HG03457 (cell line): ENCODE data around the gene PPP1R26.
"Not testable (repeated sequence)": the region's sequence is repeated elsewhere in the genome, so short reads cannot be mapped to it uniquely, and the experiment has no call there.

Source experiments
- ATAC-seq: cut with Tn5 transposase; IDR thresholded peaks from one replicate; pipeline ENCODE4 v1.9.1; 2021; ENCODE audit warnings: moderate number of reproducible peaks; ENCODE audit not compliant: unreplicated experiment

PPP1R26 gene

DNA sequence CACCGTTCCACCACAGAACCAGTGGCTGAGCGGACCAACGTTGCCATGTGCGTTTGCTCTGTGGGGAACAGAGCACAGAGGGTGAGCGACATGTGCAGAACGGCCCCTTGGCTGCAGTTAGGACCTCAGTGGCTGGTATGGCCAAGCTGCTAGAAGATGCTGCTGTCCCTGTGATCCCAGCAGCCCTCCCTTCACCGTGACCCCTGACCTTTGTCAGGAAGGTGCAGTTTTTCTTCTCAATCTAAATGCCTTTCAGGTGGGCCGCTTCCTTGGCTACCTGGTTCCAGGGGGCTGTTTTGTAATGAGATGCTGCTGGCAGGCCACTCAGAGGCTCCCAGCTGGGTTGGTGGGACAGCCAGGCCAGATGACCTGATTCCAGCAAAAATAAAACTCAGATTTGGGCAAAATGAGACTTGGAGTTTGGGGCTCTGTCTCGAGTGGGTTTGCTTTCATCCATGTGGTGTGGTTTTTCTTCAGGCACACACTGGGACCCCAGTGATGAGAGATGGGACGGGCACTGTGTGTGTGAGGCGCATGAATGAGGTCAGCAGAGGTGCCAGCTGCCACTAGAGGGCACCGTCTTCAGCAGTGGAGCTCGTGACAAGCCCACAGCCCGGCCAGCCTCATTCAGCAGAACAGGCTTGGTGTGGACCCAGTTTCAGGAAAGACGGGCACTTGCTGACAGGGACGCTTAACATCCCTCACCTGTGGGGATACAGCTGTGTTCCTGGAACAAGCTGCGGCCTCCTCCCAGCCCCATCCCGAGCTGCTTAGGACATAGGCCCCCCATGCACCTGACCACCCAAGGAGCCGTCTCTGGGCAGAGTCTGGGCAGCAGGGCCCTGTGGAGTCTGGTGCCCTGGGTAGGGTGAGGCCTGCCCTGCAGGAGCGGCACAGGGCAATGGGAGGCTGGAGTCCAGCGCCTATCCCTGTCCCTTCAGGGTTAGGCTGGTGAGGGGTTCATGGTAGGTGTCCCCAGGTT is 25.0 kb downstream of the PPP1R26 start:
- ATAC-seq = no peak

DNA sequence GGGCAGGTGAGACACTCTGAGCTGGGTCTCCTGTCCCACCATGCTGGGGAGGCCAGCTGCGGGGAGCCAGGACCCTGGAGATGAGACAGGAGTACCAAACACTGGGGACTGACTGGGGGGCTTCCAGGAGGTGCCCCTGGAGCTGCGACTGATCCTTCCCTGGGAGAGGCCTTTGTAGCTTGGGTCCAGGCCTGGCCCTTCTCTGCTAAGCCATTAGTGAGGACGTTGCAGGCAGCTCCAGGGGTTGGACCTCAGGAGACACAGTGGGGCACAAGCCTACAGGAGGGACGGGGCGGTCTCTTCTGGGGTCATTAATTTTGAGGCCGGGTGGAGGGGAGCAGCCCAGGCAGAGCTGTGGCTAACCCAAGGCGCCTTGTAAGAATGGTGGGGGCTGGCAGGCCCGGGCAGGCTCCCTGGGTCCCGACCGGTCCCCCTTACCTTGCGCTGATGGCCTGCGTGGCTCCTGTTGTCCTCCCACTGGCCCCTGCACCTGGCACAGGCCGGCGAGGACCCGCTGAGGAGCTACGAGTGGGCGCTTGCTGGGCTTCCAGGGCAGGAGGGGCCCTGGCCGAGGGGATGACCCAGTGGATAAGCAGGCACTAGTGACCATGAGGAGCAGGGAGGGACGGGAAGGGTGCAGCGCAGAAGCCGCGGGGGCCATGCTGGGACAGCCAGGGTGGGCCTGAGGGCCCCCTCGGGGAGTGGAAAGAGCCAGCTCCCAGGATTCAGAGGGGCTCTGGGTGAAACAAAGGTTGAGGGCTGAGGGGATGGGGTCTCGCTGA is 26.0 kb downstream of the PPP1R26 start:
- no peak for ATAC-seq

DNA sequence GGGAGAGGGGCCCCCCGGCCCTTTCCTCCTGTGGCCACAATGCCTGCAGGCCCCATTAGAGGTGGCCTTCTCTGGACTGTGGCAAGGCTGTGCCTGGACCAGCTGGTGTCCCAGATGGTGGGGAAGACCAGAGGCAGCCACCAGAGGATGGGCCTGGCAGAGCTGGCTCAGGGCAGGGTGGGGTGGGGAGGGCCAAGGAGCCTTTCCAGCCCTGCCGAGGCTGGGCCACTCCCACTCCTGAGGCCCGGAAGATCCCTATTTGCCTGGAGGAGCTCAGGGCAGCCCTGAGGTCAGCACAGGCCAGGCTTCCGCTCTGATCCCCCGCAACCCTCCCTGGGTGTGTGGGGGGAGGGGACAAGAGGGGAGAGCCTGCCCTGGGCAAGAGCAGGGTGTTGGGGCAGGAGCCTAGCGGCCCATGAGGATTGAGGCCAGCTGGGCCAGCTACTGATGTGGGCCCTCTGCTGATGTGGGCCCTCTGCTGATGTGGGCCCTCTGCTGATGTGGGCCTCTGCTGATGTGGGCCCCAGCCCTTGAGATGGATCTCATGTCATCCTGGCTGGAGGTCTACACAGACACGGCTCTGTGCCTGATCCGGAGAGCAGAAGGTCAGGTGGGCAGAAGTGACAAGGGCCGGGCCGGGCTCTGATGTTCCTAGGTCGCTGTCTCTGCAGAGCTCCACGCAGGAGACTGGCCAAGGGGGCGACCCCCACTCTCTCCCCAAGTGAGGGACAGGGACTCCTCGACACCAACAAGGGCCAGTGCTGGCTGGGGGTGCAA is 26.9 kb downstream of the PPP1R26 start:
- no peak for ATAC-seq

DNA sequence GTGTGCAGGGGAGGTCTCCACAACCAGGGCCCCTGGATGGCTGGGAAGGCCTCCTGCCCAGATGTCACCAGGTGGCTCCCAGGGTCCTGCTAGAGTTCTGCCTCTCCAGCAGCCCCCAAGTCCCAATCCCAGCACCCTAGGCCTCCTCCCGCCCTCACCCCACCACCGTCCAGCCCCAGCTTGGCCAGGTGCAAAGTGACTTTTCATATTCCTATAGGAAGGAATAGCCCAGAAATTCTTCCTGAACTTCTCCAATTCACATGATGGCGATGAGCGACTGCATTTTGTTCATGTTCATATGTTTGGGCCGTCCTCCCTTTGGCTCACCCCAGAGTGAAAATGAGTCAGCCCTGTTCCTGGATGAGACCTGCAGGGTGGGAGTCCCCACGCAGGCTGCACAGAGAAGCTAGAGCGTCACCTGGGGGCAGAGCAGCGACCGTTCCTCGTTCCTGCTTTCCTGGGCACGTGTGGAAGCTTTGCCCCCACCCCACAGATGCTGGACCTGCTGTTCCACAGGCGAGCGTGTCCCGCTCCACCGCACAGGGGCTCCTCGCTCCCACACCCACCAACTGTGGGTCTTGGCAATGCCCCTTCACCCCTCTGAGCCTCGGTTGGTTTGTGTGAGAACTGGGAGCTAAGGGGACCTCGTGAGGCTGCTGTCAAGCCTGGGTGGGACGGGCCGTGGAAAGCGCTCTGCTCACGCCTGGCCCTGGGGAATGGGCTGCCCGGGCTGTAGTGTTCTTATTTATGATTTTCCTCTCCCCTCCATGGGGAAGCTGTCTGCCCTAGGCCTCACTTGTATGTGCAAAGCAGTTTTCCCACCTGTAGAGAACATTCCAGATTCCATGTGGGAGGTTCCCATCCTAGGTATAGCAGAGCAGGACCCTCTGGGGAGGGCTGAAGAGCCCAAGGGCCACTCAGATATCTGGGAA is 27.8 kb downstream of the PPP1R26 start:
- ATAC-seq = no peak

DNA sequence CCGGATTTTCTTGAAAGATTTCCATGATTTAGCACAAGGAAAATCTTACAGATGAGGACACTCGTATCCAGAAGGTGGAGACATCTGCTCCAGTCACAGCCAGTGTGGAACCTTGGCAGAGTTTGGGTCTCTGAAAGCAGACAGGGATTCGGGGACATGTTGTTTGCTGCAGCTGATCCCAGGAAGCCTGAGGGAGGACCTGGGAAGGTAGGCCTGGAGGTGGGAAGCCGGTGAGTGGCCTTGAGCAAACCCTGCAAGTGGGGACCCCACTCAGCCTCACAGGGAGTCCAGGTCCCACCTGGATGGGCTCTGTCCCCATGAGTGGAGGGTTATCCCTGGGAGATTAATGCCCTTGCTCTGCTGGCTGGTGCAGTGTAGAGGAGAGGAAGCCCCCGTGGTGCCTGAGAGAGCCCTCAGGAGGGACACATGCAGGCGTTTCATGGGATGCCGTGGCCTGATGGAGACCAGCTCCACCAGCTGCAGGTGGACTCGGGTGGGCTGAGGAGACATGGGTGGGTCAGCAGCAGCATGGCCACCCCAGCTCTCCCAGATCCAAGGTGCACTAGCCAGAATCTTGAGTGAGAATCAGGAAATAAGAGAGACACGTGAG is 28.7 kb downstream of the PPP1R26 start:
- ATAC-seq = no peak

DNA sequence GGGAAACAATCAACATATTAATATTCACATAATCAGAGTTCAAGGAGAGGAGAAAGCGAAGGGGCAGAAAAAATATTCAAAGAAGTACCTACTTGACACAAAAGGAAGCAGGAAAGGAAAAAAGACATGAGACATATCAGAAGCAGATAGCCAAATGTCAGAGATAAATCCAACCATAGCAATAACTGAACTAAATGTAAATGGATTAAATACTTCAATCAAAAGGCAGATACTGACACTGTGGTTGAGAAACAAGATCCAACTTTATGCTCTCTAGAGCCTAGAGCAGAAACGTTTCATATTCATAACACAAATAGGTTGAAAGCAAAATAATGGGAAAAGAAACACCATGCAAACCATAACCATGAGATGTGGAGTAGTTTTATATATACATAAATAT is 29.9 kb downstream of the PPP1R26 start:
- no peak for ATAC-seq

DNA sequence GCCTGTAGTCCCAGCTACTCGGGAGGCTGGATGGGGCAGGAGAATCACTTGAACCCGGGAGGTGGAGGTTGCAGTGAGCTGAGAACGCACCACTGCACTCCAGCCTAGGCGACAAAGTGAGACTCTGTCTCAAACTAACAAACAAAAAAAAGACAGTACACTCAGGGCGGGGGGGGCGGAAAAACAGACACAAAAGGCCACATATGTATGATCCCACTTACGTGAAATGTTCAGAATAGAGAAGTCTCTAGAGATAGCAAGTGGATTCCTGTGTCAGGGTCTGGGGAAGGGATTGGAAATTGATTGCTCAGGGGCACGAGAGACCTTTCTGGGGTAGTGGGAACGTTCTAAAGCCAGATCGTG is 32.6 kb downstream of the PPP1R26 start:
- ATAC-seq = no peak

DNA sequence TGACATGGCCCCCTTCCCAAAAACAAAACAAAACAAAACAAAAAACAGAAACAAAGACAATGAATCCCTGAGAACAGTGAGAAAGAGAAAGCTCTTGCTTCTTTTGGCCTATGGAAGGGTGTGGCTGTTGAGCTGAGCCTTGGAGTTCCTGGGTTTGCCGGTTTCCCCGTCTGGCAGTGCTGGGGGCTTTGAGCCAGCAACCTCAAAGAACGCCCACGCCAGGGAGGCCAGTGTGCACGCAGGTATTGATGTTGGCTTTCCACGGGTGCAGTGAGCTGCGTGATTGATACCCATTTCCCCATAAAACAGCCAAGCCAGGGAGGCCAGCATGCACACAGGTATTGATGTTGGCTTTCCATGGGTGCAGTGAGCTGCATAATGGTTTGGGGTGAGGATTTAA is 33.3 kb downstream of the PPP1R26 start:
- no peak for ATAC-seq

DNA sequence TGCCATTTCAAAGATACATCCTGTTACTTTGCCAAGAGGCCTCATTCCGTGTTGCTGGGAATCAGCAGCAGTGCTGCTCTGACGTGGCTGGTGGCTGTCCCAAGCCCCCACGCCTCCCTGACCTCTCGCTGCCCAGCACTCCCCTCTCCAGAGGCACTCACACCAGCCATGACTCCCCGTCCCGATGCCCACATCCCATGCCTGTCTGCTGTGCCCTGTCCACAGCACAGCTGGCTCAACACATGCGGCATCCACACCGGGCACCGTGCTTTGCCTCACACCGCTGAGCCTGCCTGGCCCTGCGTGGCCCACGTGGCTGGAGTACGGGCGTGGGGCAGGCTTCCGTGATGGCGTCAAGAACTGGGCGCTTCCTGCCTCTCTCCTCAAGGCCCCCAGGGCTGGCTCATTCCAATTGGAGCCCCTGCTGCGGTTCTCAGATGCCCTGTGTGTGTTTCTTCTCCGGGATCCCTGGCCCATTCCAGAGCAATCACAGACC is 33.8 kb downstream of the PPP1R26 start:
- no peak for ATAC-seq

DNA sequence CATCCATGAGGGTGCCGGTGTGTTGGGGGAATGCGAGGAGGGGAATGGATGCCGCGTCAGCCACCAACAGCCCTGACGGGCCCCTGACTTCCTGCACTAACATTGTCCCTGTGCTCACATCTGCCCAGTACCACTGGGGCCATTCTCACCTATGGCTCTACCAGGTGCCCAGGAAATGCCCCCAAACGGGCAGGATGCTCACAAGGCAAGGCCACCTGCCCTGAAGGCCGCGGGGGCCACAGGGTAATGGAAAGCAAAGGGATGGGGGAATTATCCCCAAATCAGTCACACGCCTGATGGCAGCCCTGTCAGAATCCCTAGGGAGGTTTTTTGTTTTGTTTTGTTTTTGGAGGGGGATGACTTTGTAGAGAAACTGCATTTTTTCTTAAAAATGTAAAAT is 34.3 kb downstream of the PPP1R26 start:
- ATAC-seq = not testable (repeated sequence)

DNA sequence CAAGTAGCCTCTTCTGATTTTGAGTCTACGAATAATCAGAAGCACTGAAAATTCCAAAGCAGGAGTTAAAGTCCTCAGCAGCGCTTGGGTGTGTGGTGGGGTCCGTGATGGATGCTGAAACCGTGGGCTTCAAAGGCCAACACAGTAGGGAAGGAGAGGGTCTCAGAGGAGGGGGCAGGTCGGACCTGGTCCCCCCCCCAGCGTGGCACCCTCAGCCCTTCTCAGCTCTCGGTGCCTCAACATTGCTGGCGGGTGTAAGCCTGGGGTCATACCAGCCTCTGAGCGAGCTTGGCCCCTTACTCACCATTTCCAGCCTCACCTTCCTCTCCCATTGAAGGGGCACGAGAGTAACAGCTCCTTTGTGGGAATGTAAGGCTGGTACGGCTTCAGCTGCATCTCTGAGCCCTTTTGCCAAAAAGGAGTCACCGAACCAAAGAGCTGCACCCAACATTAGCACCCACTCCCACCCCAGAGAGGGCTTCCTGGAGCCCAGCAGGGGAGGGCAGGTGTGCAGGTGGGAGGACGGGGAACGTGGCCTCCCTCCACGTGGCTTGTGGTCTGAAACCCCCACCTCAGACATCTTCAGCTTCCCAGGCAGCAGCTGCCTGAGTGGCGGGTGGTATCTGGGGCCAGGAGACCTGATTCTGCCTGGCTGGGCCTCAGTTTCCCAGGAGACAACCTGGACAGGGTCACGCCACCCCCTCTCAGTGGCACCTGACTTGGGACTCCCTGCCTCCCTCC is 34.9 kb downstream of the PPP1R26 start:
- no peak for ATAC-seq

DNA sequence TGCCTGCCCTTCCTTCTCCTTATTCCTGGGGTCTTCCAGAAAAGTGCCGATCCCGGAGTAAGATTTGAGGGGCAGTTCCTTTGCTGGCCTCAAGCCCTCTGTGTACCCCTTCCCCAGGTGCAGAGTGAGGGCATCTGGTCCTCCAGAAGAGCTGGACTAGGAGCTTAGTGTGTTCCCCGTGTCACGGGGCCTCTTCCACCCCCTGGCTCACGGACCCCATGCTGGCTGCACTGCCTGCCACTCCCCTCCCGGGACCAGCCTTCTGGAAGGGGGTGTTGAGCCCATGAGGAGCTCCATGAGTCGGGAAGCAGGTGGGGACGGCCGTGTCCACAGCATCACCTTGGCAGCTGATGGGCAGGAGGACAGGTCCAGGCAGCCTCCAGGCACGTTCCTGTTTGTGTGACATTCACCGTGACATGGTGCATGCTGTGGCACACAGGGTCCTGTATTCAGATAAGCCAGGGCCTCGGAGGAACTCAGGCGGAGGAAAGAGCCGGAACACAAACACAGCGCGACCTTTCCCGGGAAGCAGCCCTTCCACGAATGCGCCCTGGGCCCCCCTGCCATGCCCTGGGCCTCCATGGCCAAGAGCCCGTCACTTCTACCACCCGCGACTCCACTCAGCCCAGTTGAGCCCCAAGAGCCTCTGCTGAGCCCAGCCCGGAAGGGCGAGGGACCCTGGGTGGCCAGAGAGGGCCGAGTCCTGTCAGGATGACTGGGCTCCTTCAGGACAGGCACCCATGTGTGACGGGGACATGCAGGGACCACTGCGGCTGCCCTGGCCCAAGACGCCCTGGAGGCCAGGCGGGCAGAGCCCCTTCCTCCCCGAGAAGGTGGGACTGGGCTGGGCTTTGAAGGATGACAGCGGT is 35.7 kb downstream of the PPP1R26 start:
- ATAC-seq = no peak

DNA sequence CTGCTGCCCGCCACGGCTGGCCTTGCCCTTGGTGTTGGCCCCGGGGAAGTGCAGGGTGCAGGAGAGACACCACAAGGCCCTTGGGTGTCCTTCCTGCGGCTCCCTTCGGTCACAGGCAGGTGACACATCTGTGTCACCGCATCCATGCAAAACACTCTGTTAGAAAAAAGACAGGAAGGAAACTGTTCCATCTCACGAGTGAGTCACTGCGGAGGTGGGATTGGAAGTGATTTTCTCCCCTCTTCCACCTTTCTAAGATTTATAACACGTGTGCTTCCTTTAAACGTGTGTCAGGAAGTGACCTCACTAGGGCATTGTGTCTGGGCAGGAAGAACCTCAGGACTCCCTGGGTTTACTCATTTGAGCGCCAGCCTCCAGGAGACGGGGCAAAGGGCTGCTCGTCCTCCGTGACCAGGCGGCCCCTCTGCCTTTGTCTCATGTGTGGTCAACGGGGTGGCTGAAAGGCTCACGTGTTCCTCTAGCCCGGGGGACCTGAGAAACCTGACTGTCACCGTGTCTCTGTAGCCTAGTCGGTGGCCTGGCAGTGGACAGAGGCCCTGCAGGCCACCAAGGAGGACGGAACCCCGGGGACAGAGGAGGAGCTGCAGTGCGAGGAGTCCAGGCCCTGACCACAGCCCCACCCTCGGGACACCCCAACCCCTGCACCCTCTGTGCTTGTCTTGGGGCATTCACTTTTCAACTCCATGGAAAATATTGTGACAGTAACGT is 36.7 kb downstream of the PPP1R26 start:
- no peak for ATAC-seq

DNA sequence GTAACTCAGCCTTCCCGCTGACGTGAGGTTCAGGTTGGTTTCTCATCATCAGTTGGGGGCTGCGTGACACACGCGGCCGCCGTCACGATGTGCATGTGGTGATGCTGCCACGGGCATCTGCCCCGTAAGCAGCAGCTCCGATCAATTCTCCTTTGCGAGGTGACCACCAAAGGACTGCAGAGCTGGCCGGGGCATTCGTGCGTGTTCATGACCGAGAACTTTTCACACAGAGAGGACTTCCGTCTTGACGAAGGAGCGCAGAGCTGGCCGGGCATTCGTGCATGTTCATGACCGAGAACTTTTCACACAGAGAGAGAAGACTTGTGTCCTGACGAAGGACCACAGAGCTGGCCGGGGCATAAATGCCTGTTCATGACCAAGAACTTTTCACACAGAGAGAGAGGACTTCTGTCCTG is 37.8 kb downstream of the PPP1R26 start:
- ATAC-seq = no peak

DNA sequence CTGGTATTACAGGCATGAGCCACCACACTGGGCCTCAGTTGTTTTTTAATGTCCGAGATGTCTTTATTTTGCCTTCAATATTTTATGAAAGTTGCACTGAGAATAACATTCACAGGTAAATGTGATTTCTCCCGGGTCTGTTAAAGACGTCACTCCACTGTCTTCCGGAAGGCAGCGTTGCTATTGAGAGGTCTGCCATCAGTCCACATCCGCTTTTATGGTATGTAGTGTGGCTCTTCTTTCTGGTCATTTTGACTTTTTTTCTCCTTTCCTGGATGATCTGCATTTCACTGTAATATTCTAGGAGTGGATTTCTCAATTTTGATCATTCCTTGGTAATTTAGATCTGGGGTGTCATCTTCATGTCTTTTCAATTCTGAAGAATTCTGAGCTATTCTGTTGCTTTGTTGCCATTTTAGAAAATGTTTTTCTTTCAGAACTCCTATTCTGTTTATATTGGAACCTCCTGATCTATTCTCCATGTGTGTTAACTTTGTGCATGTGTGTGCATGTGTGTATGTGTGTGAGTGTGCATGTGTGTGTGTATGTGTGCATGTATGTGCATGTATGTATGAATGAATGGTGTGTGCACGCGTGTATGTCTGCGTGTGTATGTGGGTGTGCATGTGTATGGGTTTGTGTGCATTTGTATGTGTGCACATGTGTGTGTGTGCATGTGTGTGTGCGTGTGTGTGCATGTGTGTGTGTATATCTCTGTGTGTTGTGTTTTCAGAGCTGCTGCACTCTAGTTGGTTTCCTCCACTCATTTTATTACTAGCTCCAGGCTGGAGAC is 39.8 kb downstream of the PPP1R26 start:
- no peak for ATAC-seq

DNA sequence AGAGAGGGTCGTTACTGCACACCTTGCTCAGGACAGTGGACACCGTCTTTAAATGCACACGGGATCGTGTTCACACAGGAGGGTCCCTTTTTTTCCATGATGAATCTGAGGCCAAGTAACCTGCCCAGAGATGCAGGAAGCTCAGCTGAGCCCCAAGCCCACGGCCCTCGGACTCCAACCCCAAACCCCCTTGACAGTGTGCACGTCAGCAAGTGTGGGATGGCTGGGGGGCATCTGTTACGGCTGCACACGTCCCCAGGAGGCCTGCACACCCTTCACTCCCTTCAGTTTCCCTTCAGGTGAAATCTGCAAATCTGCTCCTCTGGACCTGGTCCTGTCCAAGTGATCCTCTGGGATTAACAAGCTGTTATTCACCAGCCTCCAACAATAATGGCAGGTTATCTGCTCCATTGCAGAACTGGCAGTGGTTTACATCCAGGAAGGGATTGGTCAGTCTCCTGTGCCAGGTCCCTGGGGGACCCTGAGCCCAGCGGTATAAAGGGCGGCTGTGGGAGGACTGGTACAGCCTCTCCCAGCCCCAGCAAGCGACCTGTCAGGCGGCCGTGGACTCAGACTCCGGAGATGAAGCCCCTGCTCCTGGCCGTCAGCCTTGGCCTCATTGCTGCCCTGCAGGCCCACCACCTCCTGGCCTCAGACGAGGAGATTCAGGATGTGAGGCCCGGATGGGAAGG is 41.5 kb downstream of the PPP1R26 start, which contains the start of gene LCN1:
Gene LCN1 (plus strand): TSS at position 525 of the 692 bp plus-strand sequence. CDS start 58 bp downstream, at position 583.
- no peak for ATAC-seq
